Left renal cortex interstitium (tissue), 4 donors: ENCODE data around the gene TARS2. TPM values are rescaled to one million over a fixed set of nuclear protein-coding genes. Genes with fewer than 3 reads are reported as not detected.

Experiments used
- DNase-seq, 4 donors: peaks; one replicate each; pipeline ENCODE4 v3.0.0-alpha.2; 2013; ENCODE audit warnings: low read depth in 4 of 4, low spot score in 2 of 4, missing footprints in 1 of 4
- polyA plus RNA-seq, 4 donors: library from polyadenylated mRNA; unstranded; fragments of 120-200 nt; gene quantifications; one replicate each; pipeline ENCODE4 v1.2.1, GENCODE V29; 2013; ENCODE audit not compliant: insufficient read length in 4 of 4

Gene TARS2
- polyA plus RNA-seq, 4 donors, result 19.5 to 32.6 (median 28.0) TPM

GRCh38 chr1:150555198-150555970 is 68.2 kb downstream of the TARS2 start:
- no peak for DNase-seq

DNA sequence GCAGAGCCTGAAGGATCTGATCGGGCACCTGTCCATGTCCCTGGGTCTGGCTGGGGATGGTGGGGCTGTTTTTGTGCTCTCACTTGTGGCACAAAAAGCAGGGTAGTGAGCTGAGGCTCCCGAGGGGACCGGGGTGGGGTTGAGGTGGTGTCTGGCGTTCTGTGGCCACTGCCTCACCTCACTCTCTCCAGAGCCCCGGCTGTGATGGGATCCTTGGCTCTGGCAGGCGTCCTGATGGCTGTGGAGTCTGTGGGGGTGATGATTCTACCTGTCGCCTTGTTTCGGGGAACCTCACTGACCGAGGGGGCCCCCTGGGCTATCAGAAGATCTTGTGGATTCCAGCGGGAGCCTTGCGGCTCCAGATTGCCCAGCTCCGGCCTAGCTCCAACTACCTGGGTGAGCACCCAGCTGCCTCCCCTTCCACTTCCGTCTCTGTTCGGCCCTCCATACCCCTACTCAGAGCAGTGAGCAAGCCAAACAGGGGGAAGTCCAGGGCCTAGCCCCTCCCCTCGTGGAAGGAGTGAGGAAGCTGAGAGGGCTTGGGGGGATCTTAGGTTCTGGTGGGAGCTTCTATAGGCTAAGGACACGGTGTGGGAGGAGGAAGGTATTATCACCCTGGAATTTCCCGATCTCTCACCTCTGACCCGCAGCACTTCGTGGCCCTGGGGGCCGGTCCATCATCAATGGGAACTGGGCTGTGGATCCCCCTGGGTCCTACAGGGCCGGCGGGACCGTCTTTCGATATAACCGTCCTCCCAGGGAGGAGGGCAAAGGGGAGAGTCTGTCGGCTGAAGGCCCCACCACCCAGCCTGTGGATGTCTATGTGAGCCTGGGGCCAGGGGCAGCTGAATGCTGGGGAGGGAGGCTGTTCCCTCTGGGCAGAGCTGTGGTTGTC is 69.0 kb downstream of the TARS2 start:
- no peak for DNase-seq

DNA sequence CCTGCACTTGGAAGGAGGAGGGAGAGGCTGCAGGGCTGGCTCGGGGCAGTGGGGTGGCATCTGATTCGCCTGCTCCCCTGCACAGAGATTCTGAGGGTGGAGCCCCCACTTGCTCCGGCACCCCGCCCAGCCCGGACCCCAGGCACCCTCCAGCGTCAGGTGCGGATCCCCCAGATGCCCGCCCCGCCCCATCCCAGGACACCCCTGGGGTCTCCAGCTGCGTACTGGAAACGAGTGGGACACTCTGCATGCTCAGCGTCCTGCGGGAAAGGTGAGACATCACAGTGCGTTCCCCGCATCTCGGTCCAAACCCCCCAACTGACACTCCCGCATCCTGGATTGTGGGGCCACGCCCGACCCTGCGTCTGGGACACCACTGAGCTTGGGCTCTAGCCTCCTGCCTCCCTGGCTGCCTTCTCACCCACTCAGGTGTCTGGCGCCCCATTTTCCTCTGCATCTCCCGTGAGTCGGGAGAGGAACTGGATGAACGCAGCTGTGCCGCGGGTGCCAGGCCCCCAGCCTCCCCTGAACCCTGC is 69.9 kb downstream of the TARS2 start:
- no peak for DNase-seq

Other genes with a start within 250 kb of the TARS2 start
- gene CA14, start 229.6 kb upstream of the TARS2 start, polyA plus RNA-seq, result 1 to 10 TPM; 6.8 to 8.0 (median 7.3) TPM
- gene APH1A, start 218.4 kb upstream of the TARS2 start, polyA plus RNA-seq, result 100 to 1,000 TPM; 174 to 206 (median 189) TPM
- gene C1orf54, start 214.6 kb upstream of the TARS2 start, polyA plus RNA-seq, result 10 to 100 TPM; 39.2 to 60.0 (median 45.2) TPM
- gene CIART, start 204.9 kb upstream of the TARS2 start, polyA plus RNA-seq, result 1 to 10 TPM; 5.6 to 8.6 (median 7.5) TPM
- gene MRPS21, start 193.6 kb upstream of the TARS2 start, polyA plus RNA-seq, result 10 to 100 TPM; 67.5 to 86.0 (median 74.0) TPM
- 100 to 1,000 TPM in 2 of 4 donors, 10 to 100 TPM in 2; 48.7 to 132 (median 80.9) TPM for gene PRPF3, start 165.9 kb upstream of the TARS2 start, polyA plus RNA-seq
- 10 to 100 TPM; 45.8 to 56.0 (median 50.1) TPM for gene RPRD2, start 123.3 kb upstream of the TARS2 start, polyA plus RNA-seq
- 10 to 100 TPM; 12.4 to 16.0 (median 15.1) TPM for gene ECM1, start 20.7 kb downstream of the TARS2 start, polyA plus RNA-seq
- gene FALEC, start 28.3 kb downstream of the TARS2 start, polyA plus RNA-seq, result under 1 TPM in 3 of 4 donors, not detected in 1; 0.55 to 0.64 (median 0.64) TPM
- 10 to 100 TPM; 12.7 to 19.5 (median 16.3) TPM for gene ADAMTSL4, start 62.0 kb downstream of the TARS2 start, polyA plus RNA-seq
- 100 to 1,000 TPM; 142 to 214 (median 160) TPM for gene MCL1, start 92.2 kb downstream of the TARS2 start, polyA plus RNA-seq
- 100 to 1,000 TPM; 213 to 231 (median 221) TPM for gene ENSA, start 142.2 kb downstream of the TARS2 start, polyA plus RNA-seq
- gene GOLPH3L, start 209.7 kb downstream of the TARS2 start, polyA plus RNA-seq, result 10 to 100 TPM; 35.7 to 41.6 (median 39.5) TPM
- gene HORMAD1, start 233.5 kb downstream of the TARS2 start, polyA plus RNA-seq, result not detected